K562 (cell line): Measurements from ENCODE around the gene TBX3. TPM values are rescaled to one million over a fixed set of nuclear protein-coding genes. Genes with fewer than 3 reads are reported as not detected.

ENCODE experiments used
- ATAC-seq: fragments of 200-7000 bp; cut with Tn5 transposase; 3 replicates; pipeline ENCODE4 v1.9.1; 2020; ENCODE audit warnings: moderate library complexity
- BruUV-seq: library from RNA; stranded (reverse); fragments of 400-500 nt; replicated peaks from 2 replicates; lab custom pipeline; 2021; lab: Mats Ljungman, UMichigan
- CTCF ChIA-PET: fragments of 300-600 bp; formaldehyde crosslinking; extraction: SDS; loops from one replicate; lab custom pipeline; 2021; ENCODE audit warnings: low intra/inter-chr PET ratio; lab: Yijun Ruan, JAX
- POLR2A ChIA-PET: fragments of 300-600, 350-650 bp; sonication (Branson Sonifier 250); formaldehyde crosslinking; extraction: SDS; loops from one replicate; lab custom pipeline; 2021; ENCODE audit warnings: antibody characterized with exemption, inconsistent platforms; lab: Yijun Ruan, JAX
- DNase-seq, 4 experiments: peaks; one replicate each; pipeline versions ENCODE4 v3.0.0 to v3.0.0-alpha.2; 2011 to 2018; ENCODE audit warnings: low spot score in 3 of 4, mixed read lengths in 3 of 4; ENCODE audit errors: extremely low read depth in 1 of 4
- FAIRE-seq: peaks from 2 replicates; lab custom pipeline; 2011; peaks lifted over from hg19 to GRCh38; lab: Jason Lieb, UNC
- H2AFZ ChIP-seq: 2 replicates; pipeline ENCODE4 v1.6.0; 2011; ENCODE audit warnings: low read depth, low read length, control low read depth, inconsistent platforms
- H3K27ac ChIP-seq: fragments of 200-600 bp; 3 replicates; pipeline ENCODE4 v1.8.0; 2011; ENCODE audit warnings: low read depth, mild to moderate bottlenecking, control low read depth, inconsistent platforms, low read length, moderate library complexity, mixed read lengths; ENCODE audit errors: extremely low read depth
- H3K27me3 ChIP-seq, 2 experiments: fragments of 300-600 bp in 1 of 2; 2 replicates in 1 of 2; 3 replicates in 1 of 2; pipeline versions ENCODE4 v1.6.0 to v1.8.0; 2011; ENCODE audit warnings: inconsistent platforms in 2 of 2, low read length in 2 of 2, mild to moderate bottlenecking in 1 of 2, mixed read lengths in 1 of 2, moderate library complexity in 1 of 2; ENCODE audit not compliant: control insufficient read depth in 2 of 2, insufficient read depth in 2 of 2
- H3K36me3 ChIP-seq: fragments of 300-600 bp; 3 replicates; pipeline ENCODE4 v1.8.0; 2011; ENCODE audit warnings: mild to moderate bottlenecking, low read length, inconsistent platforms; ENCODE audit not compliant: control insufficient read depth, insufficient read depth
- H3K4me1 ChIP-seq, 2 experiments: fragments of 200-600 bp in 1 of 2; replicated peaks in 1 of 2; 2 replicates in 1 of 2; 3 replicates in 1 of 2; pipeline versions ENCODE4 v1.5.1 to v1.8.0; 2011; ENCODE audit warnings: inconsistent platforms in 2 of 2, low read length in 2 of 2, mild to moderate bottlenecking in 1 of 2, mixed read lengths in 1 of 2, moderate library complexity in 1 of 2; ENCODE audit not compliant: control insufficient read depth in 2 of 2, insufficient read depth in 2 of 2
- H3K4me2 ChIP-seq: 2 replicates; pipeline ENCODE4 v1.6.1; 2011; ENCODE audit warnings: low read length, control low read depth, inconsistent platforms, mixed read lengths; ENCODE audit not compliant: insufficient read depth
- H3K4me3 ChIP-seq: fragments of 200-600 bp; sonication (generic), shearing (Covaris generic); 2 replicates; pipeline ENCODE4 v1.5.1; 2016; ENCODE audit warnings: control low read depth, inconsistent platforms
- H3K79me2 ChIP-seq: fragments of 200-600 bp; 3 replicates; pipeline ENCODE4 v1.8.0; 2011; ENCODE audit warnings: low read length, inconsistent platforms; ENCODE audit not compliant: control insufficient read depth, insufficient read depth
- H3K9ac ChIP-seq, 2 experiments: 2 replicates each; pipeline versions ENCODE4 v1.6.0 to v1.6.1; 2011; ENCODE audit warnings: low read depth in 2 of 2, low read length in 2 of 2, control low read depth in 1 of 2, inconsistent platforms in 1 of 2, mild to moderate bottlenecking in 1 of 2, mixed read lengths in 1 of 2; ENCODE audit not compliant: insufficient read depth in 1 of 2
- H3K9me1 ChIP-seq: one replicate; pipeline ENCODE4 v1.6.0; 2011; ENCODE audit warnings: inconsistent platforms, mild to moderate bottlenecking, low read length, moderate library complexity; ENCODE audit not compliant: control insufficient read depth, insufficient read depth
- H3K9me3 ChIP-seq: replicated peaks from 2 replicates; pipeline ENCODE4 v1.5.1; 2011; ENCODE audit warnings: low read depth, low read length, inconsistent platforms; ENCODE audit not compliant: control insufficient read depth, insufficient read depth
- H4K20me1 ChIP-seq: replicated peaks from 2 replicates; pipeline ENCODE4 v1.6.1; 2011; ENCODE audit warnings: low read length, inconsistent platforms, mixed read lengths; ENCODE audit not compliant: control insufficient read depth, insufficient read depth
- ELK1 ChIP-seq: sonication (generic); formaldehyde crosslinking; IDR thresholded peaks from 2 replicates; pipeline ENCODE4 v1.8.1; 2022; ENCODE audit warnings: missing genetic modification reagents
- ERF ChIP-seq: fragments of 450-650 bp; formaldehyde crosslinking; IDR thresholded peaks from 2 replicates; pipeline ENCODE4 v1.4.0; 2020; ENCODE audit warnings: mild to moderate bottlenecking, mixed read lengths
- HMGN3 ChIP-seq: IDR thresholded peaks from 2 replicates; pipeline ENCODE4 v1.6.1; 2011; ENCODE audit warnings: borderline replicate concordance, low read depth, mild to moderate bottlenecking, mixed read lengths, low read length; ENCODE audit not compliant: insufficient read length; ENCODE audit errors: extremely low read depth
- KLF16 ChIP-seq: IDR thresholded peaks from 2 replicates; pipeline ENCODE4 v1.6.1; 2016; ENCODE audit warnings: antibody characterized with exemption
- NEUROD1 ChIP-seq: fragments of 150-350 bp; IDR thresholded peaks from 2 replicates; pipeline ENCODE4 v1.6.1; 2014; ENCODE audit warnings: borderline replicate concordance, low read length, low read depth; ENCODE audit not compliant: partially characterized antibody
- OTX1 ChIP-seq: fragments of 450-650 bp; formaldehyde crosslinking; IDR thresholded peaks from 2 replicates; pipeline ENCODE4 v1.4.0; 2022; ENCODE audit warnings: mild to moderate bottlenecking
- PHB2 ChIP-seq: fragments of 450-650 bp; IDR thresholded peaks from 2 replicates; pipeline ENCODE4 v1.6.1; 2017; ENCODE audit warnings: low read depth
- SAFB2 ChIP-seq: fragments of 200-400 bp; formaldehyde crosslinking; IDR thresholded peaks from 2 replicates; pipeline ENCODE4 v1.6.1; 2018; ENCODE audit warnings: borderline replicate concordance, low read length, low read depth, moderate library complexity; ENCODE audit not compliant: severe bottlenecking
- STAT5B ChIP-seq: fragments of 250-450 bp; sonication (Bioruptor Pico); IDR thresholded peaks from 2 replicates; pipeline ENCODE4 v1.8.0; 2021; ENCODE audit warnings: mild to moderate bottlenecking, inconsistent platforms
- TAF7 ChIP-seq: fragments of 450-650 bp; IDR thresholded peaks from 2 replicates; pipeline ENCODE4 v1.6.1; 2016; ENCODE audit warnings: missing genetic modification characterization, missing compliant biosample characterization
- TBL1XR1 ChIP-seq, 2 experiments: IDR thresholded peaks; 2 replicates each; pipeline ENCODE4 v1.6.1; 2012; ENCODE audit warnings: improper control_type of control experiment in 2 of 2, low read length in 2 of 2, mild to moderate bottlenecking in 1 of 2
- ZC3H8 ChIP-seq: fragments of 450-650 bp; IDR thresholded peaks from 2 replicates; pipeline ENCODE4 v1.6.1; 2017
- ZFP30 ChIP-seq: fragments of 250-450 bp; sonication (Bioruptor Pico); IDR thresholded peaks from 2 replicates; pipeline ENCODE4 v1.8.0; 2022; ENCODE audit warnings: moderate library complexity, mild to moderate bottlenecking, inconsistent platforms, borderline replicate concordance
- ZNF165 ChIP-seq: fragments of 250-450 bp; sonication (Bioruptor Pico); IDR thresholded peaks from 2 replicates; pipeline ENCODE4 v1.4.0; 2020; ENCODE audit warnings: borderline replicate concordance
- ZNF23 ChIP-seq: fragments of 250-450 bp; sonication (Bioruptor Pico); IDR thresholded peaks from 2 replicates; pipeline ENCODE4 v1.4.0; 2020; ENCODE audit warnings: mild to moderate bottlenecking
- ZNF398 ChIP-seq: fragments of 250-450 bp; sonication (Bioruptor Pico); IDR thresholded peaks from 2 replicates; pipeline ENCODE4 v1.8.0; 2021; ENCODE audit warnings: moderate library complexity, mild to moderate bottlenecking, inconsistent platforms
- ZNF778 ChIP-seq: fragments of 450-650 bp; formaldehyde crosslinking; IDR thresholded peaks from 2 replicates; pipeline ENCODE4 v1.4.0; 2020; ENCODE audit warnings: mild to moderate bottlenecking, moderate library complexity
- ZNF780A ChIP-seq: fragments of 250-450 bp; sonication (Bioruptor Pico); IDR thresholded peaks from 2 replicates; pipeline ENCODE4 v1.5.0; 2021; ENCODE audit warnings: mild to moderate bottlenecking
- WGBS: fragments of 100-300 bp; shearing (Covaris generic); methylation state at CpG from one replicate; pipeline ENCODE4 v1.1.6; 2016; ENCODE audit warnings: low coverage, mixed read lengths; ENCODE audit not compliant: insufficient coverage; ENCODE audit errors: missing lambda C conversion rate; 5-methylcytosine and 5-hydroxymethylcytosine counted together
- in situ Hi-C: fragments of 300-500 bp; cut with MboI; formaldehyde crosslinking; loops from 4 replicates; pipeline ENCODE4 v1.15.0; 2018; ENCODE audit warnings: inconsistent platforms, mixed read lengths
- intact Hi-C: fragments of 100-400 bp; cut with micrococcal nuclease; formaldehyde crosslinking; loops from 2 replicates; pipeline ENCODE4 v1.14.2; 2022
- polyA plus RNA-seq, 8 experiments: library from polyadenylated mRNA; depleted of rRNA in 4 of 8; stranded (reverse) in 5 of 8; unstranded in 3 of 8; fragments of >200 nt; fragmentation: Nextera tagmentation in 2 of 8; fragmentation: Illumina TruSeq in 1 of 8; extraction: Ambion mirVana in 2 of 8; extraction: Trizol in 1 of 8; gene quantifications; 2 replicates each; pipeline versions ENCODE4 v1.2.1 to v1.2.3, GENCODE V29; 2011 to 2014; ENCODE audit warnings: inconsistent platforms in 1 of 8, missing spikeins in 1 of 8
- total RNA-seq, 7 experiments: library from RNA; depleted of rRNA in 6 of 7; stranded (reverse); fragments of >200 nt in 6 of 7; fragmentation: Illumina TruSeq in 2 of 7; extraction: Trizol in 2 of 7; gene quantifications; 2 replicates each; pipeline versions ENCODE4 v1.2.1 to v1.2.3, GENCODE V29; 2011 to 2021; ENCODE audit warnings: low replicate concordance in 1 of 7
- TF ChIP-seq, protein P1 (sequence below): fragments of 250-450 bp; sonication (Bioruptor Pico); IDR thresholded peaks from 2 replicates; pipeline ENCODE4 v1.8.0; 2022; ENCODE audit warnings: inconsistent platforms
- TF ChIP-seq, protein P2 (sequence below): fragments of 250-450 bp; sonication (Bioruptor Pico); IDR thresholded peaks from 2 replicates; pipeline ENCODE4 v1.8.0; 2021; ENCODE audit warnings: moderate library complexity, mild to moderate bottlenecking, inconsistent platforms

The TBX3 gene
- total and polyA plus RNA-seq, 9 of the 15 experiments (the other 6 are each of a cell fraction or from before 2014, with no cell fraction given) = 0.03 to 0.60 (median 0.19) TPM

DNA sequence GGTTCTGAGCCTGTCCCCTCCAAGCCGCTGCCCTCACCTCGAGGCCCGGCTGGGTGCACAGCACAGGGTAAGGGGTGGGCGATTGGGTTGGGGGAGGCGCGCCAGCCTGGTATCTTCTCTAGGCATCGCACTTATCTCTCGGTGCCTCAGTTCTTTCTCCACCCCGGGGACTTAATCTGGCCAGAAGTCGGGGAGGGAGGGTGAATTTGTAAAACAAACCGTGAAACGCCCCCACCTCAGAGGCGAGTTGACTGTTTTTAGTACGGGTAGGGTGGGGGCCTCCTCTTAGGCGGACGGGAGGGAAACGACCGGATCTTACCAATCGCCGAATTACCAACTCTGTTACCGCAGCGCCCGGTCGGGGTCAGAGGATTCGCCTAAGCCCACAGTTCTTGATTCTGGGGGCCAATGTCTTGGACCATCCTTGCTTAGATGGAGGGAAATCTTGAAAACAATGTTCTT, 1.4 kb upstream of the TBX3 start:
- WGBS = 60% methylated on average over 14 of the region's 25 CpGs
- Histone ChIP-seq H3K4me2 (peak overlapping the region; percentile 68; the same call in 1 of the 2 replicates), H3K9me1 (no peaks in the 10 kb centered on the region), H3K4me3 (no peak overlapping the region), H3K9me3 (no peaks in the 10 kb centered on the region), H3K9ac (peak overlapping the region; percentile 38 to 88; a peak in 1 of 4 replicates), H3K27ac (no peak overlapping the region), H2AFZ (no peak overlapping the region), H3K4me1 (peaks cover 0 to 19% of the 10 kb centered on the region in 2 experiments; a peak in 3 of 5 replicates), H3K79me2 (no peaks in the 10 kb centered on the region), H3K36me3 (no peaks in the 10 kb centered on the region), H3K27me3 (peaks cover 41 to 64% of the 10 kb centered on the region in 2 experiments; a peak in 4 of 5 replicates), H4K20me1 (no peaks in the 10 kb centered on the region)
- no peak for ATAC-seq
- ChIA-PET POLR2A (interaction anchor here (0.5 kb wide), 1 partner anchor 29 kb away, joined by 3 read pairs; no protein-coding TSS in a partner anchor), CTCF (no interaction called here)
- in situ Hi-C loops (no loop called here), intact Hi-C loops (no loop called here)
- no TSS peak for BruUV-seq
- DNase-seq = no peak
- FAIRE-seq = no peak
- TF ChIP-seq ZFP30 = no peak
- TF ChIP-seq STAT5B (CRISPR knock-in tag) = no peak
- TF ChIP-seq PHB2 = no peak
- TF ChIP-seq ZNF165 (CRISPR knock-in tag) = no peak
- no peak for TF ChIP-seq ERF (CRISPR knock-in tag)
- no peak for TF ChIP-seq ZNF780A (CRISPR knock-in tag)
- no peak for TF ChIP-seq NEUROD1
- no peak for TF ChIP-seq ZNF778 (CRISPR knock-in tag)
- TF ChIP-seq, protein P1, sequence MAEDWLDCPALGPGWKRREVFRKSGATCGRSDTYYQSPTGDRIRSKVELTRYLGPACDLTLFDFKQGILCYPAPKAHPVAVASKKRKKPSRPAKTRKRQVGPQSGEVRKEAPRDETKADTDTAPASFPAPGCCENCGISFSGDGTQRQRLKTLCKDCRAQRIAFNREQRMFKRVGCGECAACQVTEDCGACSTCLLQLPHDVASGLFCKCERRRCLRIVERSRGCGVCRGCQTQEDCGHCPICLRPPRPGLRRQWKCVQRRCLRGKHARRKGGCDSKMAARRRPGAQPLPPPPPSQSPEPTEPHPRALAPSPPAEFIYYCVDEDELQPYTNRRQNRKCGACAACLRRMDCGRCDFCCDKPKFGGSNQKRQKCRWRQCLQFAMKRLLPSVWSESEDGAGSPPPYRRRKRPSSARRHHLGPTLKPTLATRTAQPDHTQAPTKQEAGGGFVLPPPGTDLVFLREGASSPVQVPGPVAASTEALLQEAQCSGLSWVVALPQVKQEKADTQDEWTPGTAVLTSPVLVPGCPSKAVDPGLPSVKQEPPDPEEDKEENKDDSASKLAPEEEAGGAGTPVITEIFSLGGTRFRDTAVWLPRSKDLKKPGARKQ (CRISPR knock-in tag) = no peak
- TF ChIP-seq SAFB2 = no peak
- TF ChIP-seq ZC3H8 = no peak
- TF ChIP-seq TBL1XR1 (IDR thresholded peaks at IDR 0.05; ENCODE audit: low read length in 2 of 2) = no peak
- no peak for TF ChIP-seq KLF16
- TF ChIP-seq, protein P2, sequence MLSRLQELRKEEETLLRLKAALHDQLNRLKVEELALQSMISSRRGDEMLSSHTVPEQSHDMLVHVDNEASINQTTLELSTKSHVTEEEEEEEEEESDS (CRISPR knock-in tag) = no peak
- no peak for TF ChIP-seq HMGN3
- no peak for TF ChIP-seq ZNF398 (CRISPR knock-in tag)
- TF ChIP-seq ELK1 (CRISPR knock-in tag) = no peak
- no peak for TF ChIP-seq ZNF23 (CRISPR knock-in tag)
- no peak for TF ChIP-seq TAF7
- TF ChIP-seq OTX1 (CRISPR knock-in tag) = no peak
